MCF 10A (cell line): ENCODE data around the gene KAZN. TPM values are rescaled to one million over a fixed set of nuclear protein-coding genes. Genes with fewer than 3 reads are reported as not detected.

ENCODE experiments used
- BruUV-seq: library from RNA; stranded (reverse); fragments of 400-500 nt; replicated peaks from 2 replicates; lab custom pipeline; 2021; lab: Mats Ljungman, UMichigan
- CTCF ChIA-PET: fragments of 300-600 bp; sonication (Branson Sonifier 250); formaldehyde crosslinking; extraction: SDS; loops from one replicate; lab custom pipeline; 2021; ENCODE audit warnings: antibody characterized with exemption, inconsistent platforms; lab: Yijun Ruan, JAX
- POLR2A ChIA-PET: fragments of 300-600, 350-650 bp; sonication (Branson Sonifier 250); formaldehyde crosslinking; extraction: SDS; loops from one replicate; lab custom pipeline; 2020; ENCODE audit warnings: antibody characterized with exemption, inconsistent platforms; lab: Yijun Ruan, JAX
- DNase-seq: peaks from one replicate; pipeline ENCODE4 v3.0.0-alpha.2; 2018; ENCODE audit not compliant: unreplicated experiment
- H3K27ac Mint-ChIP-seq: one replicate; pipeline ENCODE4 v1.8.0; 2022; ENCODE audit warnings: mild to moderate bottlenecking, low read depth, mixed read lengths; ENCODE audit not compliant: unreplicated experiment
- H3K27me3 Mint-ChIP-seq: one replicate; pipeline ENCODE4 v1.8.0; 2022; ENCODE audit warnings: mixed read lengths; ENCODE audit not compliant: insufficient read depth, unreplicated experiment
- H3K36me3 Mint-ChIP-seq: one replicate; pipeline ENCODE4 v1.8.0; 2022; ENCODE audit warnings: mild to moderate bottlenecking, moderate library complexity, mixed read lengths; ENCODE audit not compliant: insufficient read depth, unreplicated experiment
- H3K4me1 Mint-ChIP-seq: one replicate; pipeline ENCODE4 v1.8.0; 2022; ENCODE audit warnings: mixed read lengths; ENCODE audit not compliant: insufficient read depth, unreplicated experiment
- H3K4me3 Mint-ChIP-seq: one replicate; pipeline ENCODE4 v1.8.0; 2022; ENCODE audit warnings: mild to moderate bottlenecking, moderate library complexity, mixed read lengths; ENCODE audit not compliant: unreplicated experiment
- H3K9me3 Mint-ChIP-seq: one replicate; pipeline ENCODE4 v1.8.0; 2022; ENCODE audit warnings: mixed read lengths; ENCODE audit not compliant: unreplicated experiment
- intact Hi-C: fragments of 100-400 bp; cut with micrococcal nuclease; formaldehyde crosslinking; loops from 2 replicates; pipeline ENCODE4 v1.14.1; 2022
- total RNA-seq: library from RNA; stranded (reverse); gene quantifications from 2 replicates; pipeline ENCODE4 v1.2.3, GENCODE V29; 2022
- TF ChIP-seq, protein P1 (sequence below): fragments of 200-600 bp; IDR thresholded peaks from one replicate; pipeline ENCODE4 v1.8.0; 2022; ENCODE audit warnings: antibody characterized with exemption, mild to moderate bottlenecking; ENCODE audit not compliant: unreplicated experiment

The KAZN gene
- total RNA-seq, 1 experiment from 2014 or later = 3.3 TPM

DNA sequence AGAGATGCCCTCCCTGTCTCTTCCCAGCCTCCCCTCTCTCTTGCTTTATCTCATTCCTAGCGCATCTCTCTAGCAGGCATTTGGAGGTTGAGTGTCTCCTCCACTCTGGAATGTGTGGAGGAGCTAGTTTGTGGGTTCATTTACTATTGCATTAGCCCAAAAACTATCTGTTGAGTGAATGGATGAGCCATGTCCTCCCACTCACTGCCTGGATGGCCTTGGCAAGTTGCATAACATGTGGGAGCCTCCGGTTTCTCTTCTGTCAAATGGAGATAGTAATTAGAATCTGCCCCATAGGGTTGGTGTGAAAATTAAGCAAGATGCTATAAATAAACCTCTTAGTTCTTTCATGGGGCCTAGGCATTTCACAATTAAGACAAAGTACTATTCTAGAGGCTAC is 181.8 kb downstream of the KAZN start:
- ChIA-PET POLR2A (no interaction called here), CTCF (interaction anchor here (0.5 to 2.4 kb wide), 6 partner anchors 7 to 267 kb away, joined by 3 to 11 read pairs (median 4); no protein-coding TSS in a partner anchor)
- intact Hi-C loops = no loop called here
- TF ChIP-seq, protein P1, sequence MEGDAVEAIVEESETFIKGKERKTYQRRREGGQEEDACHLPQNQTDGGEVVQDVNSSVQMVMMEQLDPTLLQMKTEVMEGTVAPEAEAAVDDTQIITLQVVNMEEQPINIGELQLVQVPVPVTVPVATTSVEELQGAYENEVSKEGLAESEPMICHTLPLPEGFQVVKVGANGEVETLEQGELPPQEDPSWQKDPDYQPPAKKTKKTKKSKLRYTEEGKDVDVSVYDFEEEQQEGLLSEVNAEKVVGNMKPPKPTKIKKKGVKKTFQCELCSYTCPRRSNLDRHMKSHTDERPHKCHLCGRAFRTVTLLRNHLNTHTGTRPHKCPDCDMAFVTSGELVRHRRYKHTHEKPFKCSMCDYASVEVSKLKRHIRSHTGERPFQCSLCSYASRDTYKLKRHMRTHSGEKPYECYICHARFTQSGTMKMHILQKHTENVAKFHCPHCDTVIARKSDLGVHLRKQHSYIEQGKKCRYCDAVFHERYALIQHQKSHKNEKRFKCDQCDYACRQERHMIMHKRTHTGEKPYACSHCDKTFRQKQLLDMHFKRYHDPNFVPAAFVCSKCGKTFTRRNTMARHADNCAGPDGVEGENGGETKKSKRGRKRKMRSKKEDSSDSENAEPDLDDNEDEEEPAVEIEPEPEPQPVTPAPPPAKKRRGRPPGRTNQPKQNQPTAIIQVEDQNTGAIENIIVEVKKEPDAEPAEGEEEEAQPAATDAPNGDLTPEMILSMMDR = no peak
- Mint-ChIP-seq H3K27ac (no peak overlapping the region), H3K4me1 (no peaks in the 10 kb centered on the region), H3K9me3 (no peaks in the 10 kb centered on the region), H3K4me3 (no peak overlapping the region), H3K27me3 (no peaks in the 10 kb centered on the region), H3K36me3 (no peaks in the 10 kb centered on the region)
- no TSS peak for BruUV-seq
- DNase-seq = peak; percentile 29

DNA sequence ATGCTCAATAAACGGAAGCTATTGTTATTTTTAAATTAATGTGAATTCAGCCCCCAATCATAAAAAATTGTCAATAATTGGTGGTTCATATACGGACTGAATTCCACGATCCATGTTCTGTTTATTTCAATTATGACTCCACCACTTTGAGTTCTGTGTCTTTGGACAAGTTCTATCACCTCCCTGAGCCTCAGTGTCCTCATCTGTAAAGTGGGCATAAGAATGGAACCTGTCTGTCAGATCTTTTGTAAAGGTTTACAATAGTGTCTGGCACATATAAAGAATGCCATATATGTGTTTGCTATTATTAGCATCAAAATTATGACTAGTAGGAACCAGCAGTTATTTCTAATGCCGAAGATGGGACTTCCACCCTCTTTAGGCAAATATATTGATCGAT is 183.3 kb downstream of the KAZN start:
- no peaks in the 10 kb centered on the region for H3K4me1 Mint-ChIP-seq
- H3K36me3 Mint-ChIP-seq = no peaks in the 10 kb centered on the region
- H3K27ac Mint-ChIP-seq = no peak overlapping the region
- no peak for DNase-seq
- intact Hi-C loops = no loop called here
- H3K9me3 Mint-ChIP-seq = no peaks in the 10 kb centered on the region
- ChIA-PET CTCF (interaction anchor here (0.6 kb wide), 1 partner anchor 97 kb away, joined by 3 read pairs; no protein-coding TSS in a partner anchor), POLR2A (interaction anchor here (0.7 kb wide), 1 partner anchor 13 kb away, joined by 3 read pairs; no protein-coding TSS in a partner anchor)
- no peaks in the 10 kb centered on the region for H3K27me3 Mint-ChIP-seq
- no peak overlapping the region for H3K4me3 Mint-ChIP-seq
- TF ChIP-seq, protein P1 = no peak
- no TSS peak for BruUV-seq

DNA sequence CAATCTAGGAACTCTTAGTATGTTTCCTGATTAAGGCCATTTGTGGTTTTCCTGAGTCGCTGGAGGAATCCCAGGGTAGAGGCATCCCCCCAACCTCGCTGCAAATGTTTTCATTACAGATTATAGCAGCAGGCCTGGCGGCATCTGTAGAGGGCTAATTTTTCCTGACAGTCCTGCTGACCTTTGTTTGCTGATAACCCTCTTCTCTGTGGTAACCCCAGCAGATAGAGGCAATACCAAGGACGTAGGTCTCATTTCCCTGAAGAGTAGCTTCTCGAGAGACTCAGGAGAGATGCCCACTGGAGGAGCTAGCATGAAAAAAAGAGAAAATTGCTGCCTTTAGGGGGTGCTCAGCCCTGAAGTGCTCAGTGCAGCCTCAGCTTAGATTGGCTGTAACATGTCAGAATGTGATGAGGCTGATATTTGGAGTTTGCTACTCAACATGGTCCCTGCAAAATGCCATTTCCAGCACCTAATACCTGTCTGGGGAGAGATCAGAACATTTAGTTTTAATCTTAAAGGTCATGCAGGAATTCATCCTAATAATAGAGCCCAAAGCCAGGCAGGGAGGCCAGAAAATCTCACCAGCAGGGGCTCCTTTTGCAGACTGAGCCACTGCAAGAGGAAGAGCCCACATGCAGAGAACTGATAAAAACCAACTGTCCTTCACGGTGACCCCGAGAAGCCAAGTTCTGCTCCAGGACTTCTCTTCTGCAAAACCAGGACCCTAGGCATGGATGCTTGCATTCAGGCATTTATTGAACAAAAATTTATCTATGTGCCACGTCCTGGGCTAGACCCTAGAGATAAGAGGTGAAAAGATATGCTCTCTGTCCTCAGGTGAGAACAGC is 184.5 kb downstream of the KAZN start:
- ChIA-PET POLR2A (no interaction called here), CTCF (interaction anchor here (0.7 kb wide), 1 partner anchor 211 kb away, joined by 3 read pairs; no protein-coding TSS in a partner anchor)
- H3K27me3 Mint-ChIP-seq = no peaks in the 10 kb centered on the region
- no peak overlapping the region for H3K4me3 Mint-ChIP-seq
- DNase-seq = no peak
- TF ChIP-seq, protein P1 = no peak
- H3K27ac Mint-ChIP-seq = no peak overlapping the region
- H3K36me3 Mint-ChIP-seq = no peaks in the 10 kb centered on the region
- BruUV-seq = no TSS peak
- intact Hi-C loops = no loop called here
- H3K9me3 Mint-ChIP-seq = no peaks in the 10 kb centered on the region
- H3K4me1 Mint-ChIP-seq = no peaks in the 10 kb centered on the region

DNA sequence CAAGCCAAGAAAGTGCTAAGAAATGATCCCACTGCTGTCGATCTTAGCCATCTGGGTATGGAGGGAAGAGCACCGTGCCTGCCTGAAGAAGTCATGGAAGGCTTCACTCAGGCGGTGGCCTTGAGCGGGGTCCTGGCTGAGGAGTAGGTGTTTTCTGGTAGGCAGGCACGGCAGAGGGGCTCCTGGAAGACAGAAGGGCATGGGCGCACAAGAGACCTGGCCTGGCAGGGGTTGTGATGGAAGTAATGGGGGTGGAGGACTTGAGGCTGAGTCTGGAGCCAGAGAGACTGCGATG is 185.1 kb downstream of the KAZN start:
- Mint-ChIP-seq H3K36me3 (no peaks in the 10 kb centered on the region), H3K4me3 (no peak overlapping the region), H3K9me3 (no peaks in the 10 kb centered on the region), H3K27me3 (no peaks in the 10 kb centered on the region), H3K27ac (no peak overlapping the region), H3K4me1 (no peaks in the 10 kb centered on the region)
- POLR2A ChIA-PET = no interaction called here
- CTCF ChIA-PET = no interaction called here
- TF ChIP-seq, protein P1 = no peak
- BruUV-seq = no TSS peak
- intact Hi-C loops = no loop called here
- no peak for DNase-seq
